D721Med (cell line): ENCODE results near the gene NALCN.

Source experiments
- DNase-seq: peaks from one replicate; pipeline ENCODE4 v3.0.0; 2011; ENCODE audit warnings: low spot score; ENCODE audit not compliant: insufficient read length
- FAIRE-seq: peaks from 2 replicates; lab custom pipeline; 2011; peaks lifted over from hg19 to GRCh38; lab: Jason Lieb, UNC
- TF ChIP-seq, protein P1 (sequence below): IDR thresholded peaks from 2 replicates; pipeline ENCODE4 v1.5.1; 2012; ENCODE audit warnings: mild to moderate bottlenecking, control low read depth; ENCODE audit not compliant: insufficient read depth; ENCODE audit errors: missing control alignments

Gene NALCN

DNA sequence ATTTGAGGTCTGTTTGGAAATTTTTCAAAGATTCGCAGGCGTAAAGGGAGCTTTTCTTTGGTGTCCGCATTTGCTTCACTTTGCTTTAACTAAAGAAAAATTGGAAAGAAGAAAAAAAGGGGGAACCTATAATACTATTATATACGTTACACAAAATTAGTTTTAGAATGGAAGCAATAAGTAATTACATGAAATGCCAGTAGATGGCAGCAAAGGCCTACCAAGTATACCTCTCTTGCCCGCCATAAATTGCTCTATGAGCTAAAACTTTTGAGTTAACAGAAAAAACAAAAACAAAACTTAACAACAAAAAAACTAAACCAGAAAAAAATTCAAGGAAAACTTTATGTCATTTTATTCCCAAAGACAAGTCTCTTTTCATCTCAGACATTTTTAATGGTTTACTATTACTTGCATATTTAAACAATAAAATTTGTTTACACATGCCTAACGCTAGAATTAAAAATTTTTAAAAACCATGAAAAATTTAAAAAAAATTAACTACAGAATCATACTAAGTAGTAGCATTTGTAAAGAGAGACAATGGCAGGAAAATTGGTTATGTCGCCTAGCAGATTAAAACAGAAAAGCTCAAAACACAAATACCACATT is 271.4 kb downstream of the NALCN start:
- FAIRE-seq = peak; percentile 46
- TF ChIP-seq, protein P1, sequence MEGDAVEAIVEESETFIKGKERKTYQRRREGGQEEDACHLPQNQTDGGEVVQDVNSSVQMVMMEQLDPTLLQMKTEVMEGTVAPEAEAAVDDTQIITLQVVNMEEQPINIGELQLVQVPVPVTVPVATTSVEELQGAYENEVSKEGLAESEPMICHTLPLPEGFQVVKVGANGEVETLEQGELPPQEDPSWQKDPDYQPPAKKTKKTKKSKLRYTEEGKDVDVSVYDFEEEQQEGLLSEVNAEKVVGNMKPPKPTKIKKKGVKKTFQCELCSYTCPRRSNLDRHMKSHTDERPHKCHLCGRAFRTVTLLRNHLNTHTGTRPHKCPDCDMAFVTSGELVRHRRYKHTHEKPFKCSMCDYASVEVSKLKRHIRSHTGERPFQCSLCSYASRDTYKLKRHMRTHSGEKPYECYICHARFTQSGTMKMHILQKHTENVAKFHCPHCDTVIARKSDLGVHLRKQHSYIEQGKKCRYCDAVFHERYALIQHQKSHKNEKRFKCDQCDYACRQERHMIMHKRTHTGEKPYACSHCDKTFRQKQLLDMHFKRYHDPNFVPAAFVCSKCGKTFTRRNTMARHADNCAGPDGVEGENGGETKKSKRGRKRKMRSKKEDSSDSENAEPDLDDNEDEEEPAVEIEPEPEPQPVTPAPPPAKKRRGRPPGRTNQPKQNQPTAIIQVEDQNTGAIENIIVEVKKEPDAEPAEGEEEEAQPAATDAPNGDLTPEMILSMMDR = peak; percentile 73
- DNase-seq = no peak

DNA sequence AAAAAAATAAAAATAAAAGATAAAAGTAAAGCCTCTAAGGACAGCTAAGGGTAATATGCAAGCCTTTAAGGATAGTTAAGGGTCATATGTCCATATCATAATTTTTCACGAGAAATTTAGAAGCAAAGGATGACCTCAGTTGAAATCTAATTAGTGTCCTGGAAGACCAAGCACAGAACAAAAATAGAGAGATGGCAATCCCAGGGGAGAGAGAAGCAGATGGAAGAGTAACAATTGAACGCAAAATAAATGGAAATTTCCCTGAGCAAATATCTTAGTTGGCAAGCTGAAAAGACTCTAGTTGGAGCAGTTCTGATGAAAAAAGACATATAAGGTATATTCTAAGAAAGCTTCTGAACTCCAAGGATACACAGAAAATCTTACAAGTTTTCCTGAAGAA is 275.4 kb downstream of the NALCN start:
- TF ChIP-seq, protein P1 = no peak
- FAIRE-seq = no peak
- no peak for DNase-seq

DNA sequence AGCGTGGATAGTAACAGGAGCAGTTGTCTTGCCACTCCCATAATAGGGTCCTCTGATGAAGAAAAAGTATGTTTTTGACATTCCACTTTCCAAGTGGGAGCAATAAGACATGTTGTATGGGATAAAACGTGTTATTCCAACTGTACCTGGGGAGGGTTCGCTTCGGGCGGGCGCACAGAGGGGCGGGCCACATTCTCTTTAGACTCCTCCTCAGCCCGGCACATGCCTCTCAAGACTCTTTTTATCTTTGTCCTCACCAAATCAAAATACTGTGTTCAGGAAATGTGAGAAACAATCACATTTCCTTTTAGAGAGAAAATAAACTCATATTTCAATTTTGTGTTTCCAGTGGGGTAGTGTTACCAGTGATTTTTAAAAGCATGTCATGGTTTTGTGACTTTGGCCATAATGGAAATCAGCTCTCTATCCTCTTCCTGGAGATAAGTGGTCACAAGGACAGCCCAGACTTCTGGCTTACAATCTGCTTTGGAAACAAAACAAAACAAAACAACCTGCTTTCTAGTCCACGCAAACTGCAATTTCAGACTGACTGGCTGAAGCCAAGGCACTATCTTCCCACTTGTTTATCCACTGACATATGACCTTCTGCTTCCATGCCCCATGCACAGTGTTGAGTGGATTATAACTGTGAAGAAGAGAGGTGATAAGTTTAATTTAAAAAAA is 276.1 kb downstream of the NALCN start:
- TF ChIP-seq, protein P1 = no peak
- no peak for FAIRE-seq
- DNase-seq = no peak

DNA sequence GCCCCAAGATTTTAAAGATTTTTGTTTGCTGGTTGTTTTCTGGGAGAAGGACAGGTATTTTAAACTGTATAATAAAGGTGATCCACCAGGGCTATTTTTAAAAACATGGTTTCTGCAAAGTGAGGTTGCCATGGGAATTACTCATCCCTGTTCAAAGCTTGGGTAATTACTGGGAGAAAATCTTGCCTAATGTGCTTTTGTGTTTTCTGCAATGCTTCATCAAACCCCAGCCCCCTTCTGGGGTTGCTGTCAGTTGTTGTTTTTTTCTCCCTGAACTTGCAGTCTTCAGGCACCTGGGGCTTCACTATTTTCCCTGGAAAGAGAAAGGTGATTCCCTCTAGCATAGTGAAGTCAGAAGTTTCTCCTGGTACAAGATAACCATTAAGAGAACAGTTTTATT is 277.2 kb downstream of the NALCN start:
- FAIRE-seq (no peak), DNase-seq (no peak)
- TF ChIP-seq, protein P1 = no peak

DNA sequence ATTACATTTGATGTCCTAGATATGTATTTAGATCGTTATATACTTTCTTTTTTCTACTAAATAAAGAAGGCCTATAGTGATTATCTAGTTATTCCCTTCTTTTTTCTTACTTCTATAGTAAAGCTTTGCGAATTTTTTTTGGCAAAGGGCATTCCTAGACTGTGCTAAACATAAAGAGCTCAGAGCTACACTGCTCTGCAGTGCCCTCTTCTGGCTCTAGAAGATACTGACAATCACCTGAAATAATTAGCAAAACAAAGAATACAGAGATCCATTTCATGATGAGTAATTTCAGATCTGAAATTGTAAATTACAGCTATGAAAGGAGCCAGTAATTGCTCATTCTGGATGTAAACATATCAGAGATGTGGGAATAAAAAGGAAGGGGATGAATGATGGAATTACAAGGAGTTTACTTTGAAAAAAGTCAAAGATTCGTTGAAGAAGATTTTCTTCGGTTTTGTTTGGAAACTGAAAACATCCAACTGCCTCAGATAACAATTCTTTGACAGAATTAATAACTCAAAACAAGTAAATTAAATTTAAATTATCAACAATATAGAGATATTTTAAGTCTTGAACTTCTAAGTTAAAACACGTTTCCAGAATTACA is 288.5 kb downstream of the NALCN start:
- DNase-seq = no peak
- no peak for FAIRE-seq
- TF ChIP-seq, protein P1 = peak; percentile 81

DNA sequence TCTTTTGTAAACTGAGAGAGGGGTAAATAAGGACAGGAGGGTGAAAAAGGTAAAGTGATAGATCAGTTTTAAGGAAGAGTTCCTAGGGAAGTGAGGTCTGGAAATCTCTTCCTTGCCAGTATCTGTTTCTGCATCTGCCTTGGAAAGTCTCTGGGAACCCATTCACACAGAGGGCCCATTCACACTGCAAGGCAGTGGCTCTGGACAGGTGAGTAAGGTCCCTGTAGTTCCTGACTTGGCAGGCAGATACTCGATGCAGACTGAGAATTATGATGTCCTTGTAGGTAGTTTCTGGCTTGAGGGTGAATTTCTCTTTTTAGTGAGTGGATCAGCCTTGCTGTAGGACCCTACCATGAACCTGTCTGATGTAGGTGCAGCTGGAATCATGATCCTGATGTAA is 293.3 kb downstream of the NALCN start:
- TF ChIP-seq, protein P1 = no peak
- FAIRE-seq = no peak
- no peak for DNase-seq

DNA sequence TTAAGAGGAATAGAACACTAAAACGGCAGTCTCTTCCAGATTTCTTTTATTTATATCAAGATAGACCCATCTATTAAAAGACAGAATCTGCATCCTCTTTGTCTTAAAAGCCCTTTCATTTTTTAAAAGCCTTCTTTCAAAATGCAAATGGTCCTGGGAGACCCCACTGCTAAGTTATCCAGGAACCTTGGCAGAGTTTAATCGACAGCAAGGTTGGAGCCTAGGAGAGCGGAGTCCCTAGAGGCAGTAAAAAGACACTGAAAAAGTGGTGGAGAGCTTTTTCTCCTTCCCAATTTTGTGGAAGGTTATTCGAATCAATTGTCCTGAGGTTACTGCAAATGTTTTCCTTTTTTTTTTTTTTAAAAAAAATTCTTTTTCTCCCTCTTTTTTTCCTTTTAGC is 294.7 kb downstream of the NALCN start:
- TF ChIP-seq, protein P1 = no peak
- no peak for FAIRE-seq
- DNase-seq = no peak
